Vagina (tissue), 2 donors: Measurements from ENCODE around the gene PDE3A. TPM values are rescaled to one million over a fixed set of nuclear protein-coding genes. Genes with fewer than 3 reads are reported as not detected.

Experiments used
- DNase-seq, 2 donors: peaks; one replicate each; pipeline ENCODE4 v3.0.0-alpha.2; 2017; ENCODE audit errors: extremely low spot score in 2 of 2
- H3K27ac ChIP-seq: fragments of 200-600 bp; sonication (generic); one replicate; pipeline ENCODE4 v1.5.1; 2019
- H3K27me3 ChIP-seq: fragments of 200-600 bp; sonication (generic); one replicate; pipeline ENCODE4 v1.5.1; 2019
- H3K36me3 ChIP-seq, 2 donors: fragments of 200-600 bp; sonication (generic); one replicate each; pipeline ENCODE4 v1.5.1; 2017 to 2019
- H3K4me1 ChIP-seq: fragments of 200-600 bp; sonication (generic); one replicate; pipeline ENCODE4 v1.5.1; 2019
- H3K4me3 ChIP-seq, 2 donors: fragments of 200-600 bp; sonication (generic); 1 replicate in 1 of 2; 2 replicates in 1 of 2; pipeline ENCODE4 v1.5.1; 2016 to 2019
- H3K9me3 ChIP-seq: fragments of 200-600 bp; sonication (generic); one replicate; pipeline ENCODE4 v1.5.1; 2019
- CTCF ChIP-seq, 3 experiments: fragments of 450-650 bp in 2 of 3; fragments of 200-600 bp in 1 of 3; sonication (generic) in 1 of 3; IDR thresholded peaks; one replicate each; pipeline ENCODE4 v1.5.1; 2017 to 2019; ENCODE audit warnings: antibody characterized with exemption in 3 of 3, mild to moderate bottlenecking in 2 of 3, moderate library complexity in 2 of 3
- POLR2A ChIP-seq, 2 donors: fragments of 450-650 bp; IDR thresholded peaks; one replicate each; pipeline ENCODE4 v1.6.1; 2017; ENCODE audit warnings: antibody characterized with exemption in 2 of 2, mild to moderate bottlenecking in 2 of 2, moderate library complexity in 2 of 2
- POLR2AphosphoS5 ChIP-seq, 2 donors: sonication (generic); formaldehyde crosslinking; IDR thresholded peaks; one replicate each; pipeline ENCODE4 v1.9.0; 2017; ENCODE audit warnings: antibody characterized with exemption in 2 of 2, mild to moderate bottlenecking in 2 of 2, low read depth in 1 of 2; ENCODE audit not compliant: insufficient read depth in 1 of 2
- intact Hi-C: fragments of 100-400 bp; cut with DNase I; formaldehyde crosslinking; loops from one replicate; pipeline ENCODE4 v1.15.1; 2023
- total RNA-seq: library from RNA; depleted of rRNA; stranded (reverse); fragments of >200 nt; gene quantifications from one replicate; pipeline ENCODE4 v1.2.3, GENCODE V29; 2016

Gene PDE3A
- total RNA-seq, 1 donor from 2014 or later = 9.6 TPM

GRCh38 chr12:20631711-20632110 lies 263.4 kb downstream of the PDE3A start:
- Histone ChIP-seq H3K4me1 (no peaks in the 10 kb centered on the region), H3K27ac (no peak overlapping the region), H3K36me3 (no peaks in the 10 kb centered on the region), H3K9me3 (no peaks in the 10 kb centered on the region), H3K27me3 (no peaks in the 10 kb centered on the region), H3K4me3 (no peak overlapping the region)
- intact Hi-C loops = no loop called here
- no peak for TF ChIP-seq POLR2AphosphoS5 (IDR thresholded peaks at IDR 0.05; ENCODE audit: insufficient read depth in 1 of 2, low read depth in 1 of 2)
- no peak for TF ChIP-seq POLR2A (IDR thresholded peaks at IDR 0.05)
- no peak for TF ChIP-seq CTCF (IDR thresholded peaks at IDR 0.05)
- DNase-seq = no peak

GRCh38 chr12:20641106-20641505 lies 272.8 kb downstream of the PDE3A start:
- Histone ChIP-seq H3K27ac (no peak overlapping the region), H3K4me3 (no peak overlapping the region), H3K27me3 (no peaks in the 10 kb centered on the region), H3K4me1 (no peaks in the 10 kb centered on the region), H3K36me3 (no peaks in the 10 kb centered on the region), H3K9me3 (no peaks in the 10 kb centered on the region)
- no peak for DNase-seq
- intact Hi-C loops = no loop called here
- no peak for TF ChIP-seq CTCF (IDR thresholded peaks at IDR 0.05)
- TF ChIP-seq POLR2A (IDR thresholded peaks at IDR 0.05) = no peak
- no peak for TF ChIP-seq POLR2AphosphoS5 (IDR thresholded peaks at IDR 0.05; ENCODE audit: insufficient read depth in 1 of 2, low read depth in 1 of 2)

GRCh38 chr12:20643822-20644221 lies 275.5 kb downstream of the PDE3A start:
- intact Hi-C loops = no loop called here
- Histone ChIP-seq H3K27me3 (no peaks in the 10 kb centered on the region), H3K9me3 (no peaks in the 10 kb centered on the region), H3K4me3 (no peak overlapping the region), H3K4me1 (no peaks in the 10 kb centered on the region), H3K27ac (no peak overlapping the region), H3K36me3 (no peaks in the 10 kb centered on the region)
- no peak for TF ChIP-seq POLR2AphosphoS5 (IDR thresholded peaks at IDR 0.05; ENCODE audit: insufficient read depth in 1 of 2, low read depth in 1 of 2)
- TF ChIP-seq CTCF (IDR thresholded peaks at IDR 0.05) = no peak
- TF ChIP-seq POLR2A (IDR thresholded peaks at IDR 0.05) = no peak
- no peak for DNase-seq

- no peak for DNase-seq
- no peak overlapping the region for H3K27ac ChIP-seq
- intact Hi-C loops = no loop called here
- H3K4me3 ChIP-seq = no peak overlapping the region
- TF ChIP-seq POLR2A (IDR thresholded peaks at IDR 0.05) = no peak
- TF ChIP-seq POLR2AphosphoS5 (IDR thresholded peaks at IDR 0.05; ENCODE audit: insufficient read depth in 1 of 2, low read depth in 1 of 2) = no peak
- TF ChIP-seq CTCF (IDR thresholded peaks at IDR 0.05) = peak in 1 of 3 experiments; percentile 19
- H3K27me3 ChIP-seq = no peaks in the 10 kb centered on the region
- no peaks in the 10 kb centered on the region for H3K36me3 ChIP-seq
- no peaks in the 10 kb centered on the region for H3K4me1 ChIP-seq
- H3K9me3 ChIP-seq = no peaks in the 10 kb centered on the region
Measured at GRCh38 chr12:20646239-20646827, 278.0 kb downstream of the PDE3A start.

GRCh38 chr12:20653871-20654270 lies 285.5 kb downstream of the PDE3A start:
- DNase-seq = no peak
- no peak overlapping the region for H3K27ac ChIP-seq
- H3K4me1 ChIP-seq = no peaks in the 10 kb centered on the region
- no peaks in the 10 kb centered on the region for H3K9me3 ChIP-seq
- no peaks in the 10 kb centered on the region for H3K27me3 ChIP-seq
- H3K36me3 ChIP-seq = no peaks in the 10 kb centered on the region
- intact Hi-C loops = no loop called here
- H3K4me3 ChIP-seq = no peak overlapping the region
- TF ChIP-seq POLR2A (IDR thresholded peaks at IDR 0.05) = no peak
- no peak for TF ChIP-seq POLR2AphosphoS5 (IDR thresholded peaks at IDR 0.05; ENCODE audit: insufficient read depth in 1 of 2, low read depth in 1 of 2)
- TF ChIP-seq CTCF (IDR thresholded peaks at IDR 0.05) = no peak
